GM12872 (cell line): ENCODE data around the gene CD74.

Source experiments
- TF ChIP-seq, protein P1 (sequence below): IDR thresholded peaks from 3 replicates; pipeline ENCODE4 v1.5.1; 2011; ENCODE audit warnings: low read depth, mild to moderate bottlenecking, low read length, moderate library complexity; ENCODE audit not compliant: insufficient read depth

Gene CD74

DNA sequence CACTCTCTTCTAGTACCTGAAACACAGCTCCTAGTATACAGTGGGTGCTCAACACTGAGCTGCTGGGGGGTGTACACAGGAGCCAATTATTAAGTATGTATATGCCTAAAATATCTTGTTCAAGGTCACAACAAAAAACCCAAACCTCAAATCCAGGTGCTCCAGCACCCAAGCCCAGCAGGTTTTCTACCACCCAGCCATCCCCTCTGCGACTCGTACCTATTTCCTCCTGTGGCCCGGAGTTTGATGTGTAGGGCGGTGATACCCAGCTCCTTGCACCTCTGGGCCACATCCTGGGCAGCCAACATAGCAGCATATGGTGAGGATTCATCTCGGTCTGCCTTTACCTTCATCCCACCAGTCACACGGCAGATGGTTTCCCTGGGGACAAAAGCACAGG, 33.9 kb upstream of the CD74 start:
- TF ChIP-seq, protein P1, sequence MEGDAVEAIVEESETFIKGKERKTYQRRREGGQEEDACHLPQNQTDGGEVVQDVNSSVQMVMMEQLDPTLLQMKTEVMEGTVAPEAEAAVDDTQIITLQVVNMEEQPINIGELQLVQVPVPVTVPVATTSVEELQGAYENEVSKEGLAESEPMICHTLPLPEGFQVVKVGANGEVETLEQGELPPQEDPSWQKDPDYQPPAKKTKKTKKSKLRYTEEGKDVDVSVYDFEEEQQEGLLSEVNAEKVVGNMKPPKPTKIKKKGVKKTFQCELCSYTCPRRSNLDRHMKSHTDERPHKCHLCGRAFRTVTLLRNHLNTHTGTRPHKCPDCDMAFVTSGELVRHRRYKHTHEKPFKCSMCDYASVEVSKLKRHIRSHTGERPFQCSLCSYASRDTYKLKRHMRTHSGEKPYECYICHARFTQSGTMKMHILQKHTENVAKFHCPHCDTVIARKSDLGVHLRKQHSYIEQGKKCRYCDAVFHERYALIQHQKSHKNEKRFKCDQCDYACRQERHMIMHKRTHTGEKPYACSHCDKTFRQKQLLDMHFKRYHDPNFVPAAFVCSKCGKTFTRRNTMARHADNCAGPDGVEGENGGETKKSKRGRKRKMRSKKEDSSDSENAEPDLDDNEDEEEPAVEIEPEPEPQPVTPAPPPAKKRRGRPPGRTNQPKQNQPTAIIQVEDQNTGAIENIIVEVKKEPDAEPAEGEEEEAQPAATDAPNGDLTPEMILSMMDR: no peak

DNA sequence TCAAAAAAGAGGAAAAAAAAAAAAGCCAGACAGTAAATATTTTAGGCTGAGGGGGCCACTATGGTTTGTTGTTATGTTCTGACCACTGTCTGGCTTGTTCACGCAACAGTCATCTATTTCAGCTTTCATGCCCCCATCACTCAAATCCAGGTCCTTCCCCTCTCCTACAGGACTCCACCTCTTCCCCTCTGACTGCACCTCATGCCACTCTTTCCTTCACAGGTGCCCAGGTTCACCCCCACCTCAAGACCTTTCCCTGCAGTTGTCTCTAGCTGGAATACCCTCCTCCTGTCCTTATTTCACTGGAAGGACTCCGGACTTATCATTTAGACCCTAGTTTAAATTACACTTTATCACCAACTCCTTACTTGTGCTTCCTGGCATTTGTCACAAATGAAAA, 33.4 kb upstream of the CD74 start:
- TF ChIP-seq, protein P1: no peak

DNA sequence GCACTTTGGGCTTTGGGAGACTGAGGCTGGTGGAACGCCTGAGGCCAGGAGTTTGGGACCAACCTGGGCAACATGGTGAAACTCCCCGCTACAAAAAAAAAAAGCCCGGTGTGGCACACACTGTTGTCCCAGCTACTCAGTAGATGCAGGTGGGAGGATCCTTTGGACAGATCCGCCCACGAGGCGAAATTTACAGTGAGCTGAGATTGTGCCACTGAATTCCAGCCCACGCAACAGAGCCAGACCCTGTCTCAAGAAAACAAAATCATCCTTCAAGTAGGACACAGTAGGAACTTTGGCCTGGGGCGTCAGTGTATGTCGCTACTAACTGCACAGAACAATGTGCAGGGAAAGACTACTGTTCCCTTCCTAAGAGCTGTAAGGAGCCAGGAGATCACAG, 32.1 kb upstream of the CD74 start:
- TF ChIP-seq, protein P1: no peak

DNA sequence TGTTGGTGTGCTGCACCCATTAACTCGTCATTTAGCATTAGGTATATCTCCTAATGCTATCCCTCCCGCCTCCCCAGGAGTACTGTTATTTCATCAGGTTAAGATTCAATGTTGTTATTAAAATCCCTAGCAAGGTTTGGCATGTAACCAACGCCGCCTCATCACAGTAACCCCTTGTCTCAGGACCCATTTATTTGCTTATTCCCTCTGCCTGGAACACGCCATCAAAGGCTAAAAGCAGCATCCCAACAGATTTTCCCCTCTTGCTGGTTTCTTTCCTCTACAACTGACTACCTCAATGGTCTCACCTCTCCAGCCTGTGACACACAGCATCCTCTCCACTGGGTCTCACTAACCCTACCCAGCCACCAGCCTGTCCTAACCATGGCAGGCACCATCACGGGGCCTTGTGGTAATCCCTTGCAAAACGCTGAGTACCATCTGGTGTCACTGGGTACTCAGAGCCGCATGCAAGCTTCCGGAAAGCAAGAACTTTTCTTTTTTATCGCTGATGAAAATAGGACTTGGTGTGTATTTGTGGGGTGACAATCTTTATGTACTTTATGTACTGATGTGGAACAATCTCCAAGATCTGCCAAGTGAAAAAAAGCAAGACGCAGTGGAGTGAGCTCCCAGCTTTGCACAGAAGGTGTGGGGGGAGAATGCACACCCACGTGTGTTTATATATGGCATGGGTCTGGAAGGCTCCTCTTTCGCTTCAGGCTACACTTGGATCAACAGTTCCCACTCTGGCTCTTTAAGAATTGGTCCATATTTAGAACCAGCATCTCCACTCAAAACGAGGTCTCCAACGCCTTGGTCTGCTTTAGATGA, 30.7 kb upstream of the CD74 start:
- TF ChIP-seq, protein P1: no peak

DNA sequence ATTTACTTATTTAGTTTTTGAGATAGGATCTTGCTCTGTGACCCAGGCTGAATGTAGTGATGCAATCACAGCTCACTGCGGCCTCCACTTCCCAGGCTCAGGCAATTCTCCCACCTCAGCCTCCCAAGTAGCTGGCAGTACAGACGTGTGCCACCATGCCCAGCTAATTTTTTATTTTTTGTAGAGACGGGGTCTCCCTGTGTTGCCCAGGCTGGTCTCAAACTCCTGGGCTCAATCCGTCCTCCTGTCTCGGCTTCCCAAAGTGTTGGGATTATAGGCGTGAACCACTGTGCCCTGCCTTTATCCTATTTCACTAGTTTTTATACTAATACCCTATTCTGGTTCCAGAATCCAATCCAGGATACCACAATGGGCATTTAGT, 30.0 kb upstream of the CD74 start:
- TF ChIP-seq, protein P1: no peak

DNA sequence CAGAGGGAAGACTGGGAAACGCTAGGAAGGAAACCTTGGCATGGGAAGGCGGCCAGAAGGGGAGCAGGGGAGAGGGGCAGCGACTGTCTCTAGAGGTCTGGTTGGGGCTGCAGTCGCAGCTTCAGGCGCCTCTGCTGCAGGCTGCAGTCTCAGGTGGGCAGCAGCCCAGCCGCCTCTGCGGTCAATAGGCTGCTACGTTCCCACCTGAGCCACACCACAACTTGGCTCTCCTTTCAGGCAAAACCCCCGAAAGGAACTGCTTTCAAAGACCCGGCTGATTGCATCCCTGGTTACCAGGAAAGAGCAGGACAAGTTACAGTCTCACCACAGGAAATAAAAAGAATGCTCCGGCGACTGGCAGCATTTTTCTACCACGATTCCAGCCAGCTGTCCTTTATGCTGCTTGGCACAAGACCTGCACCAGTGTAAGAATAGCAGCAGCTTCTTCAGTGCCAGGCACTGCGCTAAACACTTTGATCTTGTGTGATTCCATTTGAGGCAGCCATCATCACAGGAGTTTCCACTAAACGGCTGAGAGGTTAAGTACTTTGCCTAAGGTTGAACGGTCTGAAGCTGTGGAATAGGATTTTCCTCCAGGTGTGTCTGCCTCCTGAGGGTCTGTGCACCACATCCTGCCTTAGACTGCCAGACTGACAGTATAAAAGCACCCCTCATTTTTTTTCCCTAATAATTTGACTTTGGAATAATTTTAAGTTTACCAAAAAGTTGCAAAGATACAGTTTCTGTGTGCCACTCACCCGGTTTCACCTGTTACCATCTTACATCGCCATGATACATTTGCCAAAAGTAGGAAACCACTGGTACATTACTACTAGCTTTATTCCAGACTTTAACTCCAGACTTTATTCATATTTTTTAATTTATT, 29.3 kb upstream of the CD74 start:
- TF ChIP-seq, protein P1: no peak

DNA sequence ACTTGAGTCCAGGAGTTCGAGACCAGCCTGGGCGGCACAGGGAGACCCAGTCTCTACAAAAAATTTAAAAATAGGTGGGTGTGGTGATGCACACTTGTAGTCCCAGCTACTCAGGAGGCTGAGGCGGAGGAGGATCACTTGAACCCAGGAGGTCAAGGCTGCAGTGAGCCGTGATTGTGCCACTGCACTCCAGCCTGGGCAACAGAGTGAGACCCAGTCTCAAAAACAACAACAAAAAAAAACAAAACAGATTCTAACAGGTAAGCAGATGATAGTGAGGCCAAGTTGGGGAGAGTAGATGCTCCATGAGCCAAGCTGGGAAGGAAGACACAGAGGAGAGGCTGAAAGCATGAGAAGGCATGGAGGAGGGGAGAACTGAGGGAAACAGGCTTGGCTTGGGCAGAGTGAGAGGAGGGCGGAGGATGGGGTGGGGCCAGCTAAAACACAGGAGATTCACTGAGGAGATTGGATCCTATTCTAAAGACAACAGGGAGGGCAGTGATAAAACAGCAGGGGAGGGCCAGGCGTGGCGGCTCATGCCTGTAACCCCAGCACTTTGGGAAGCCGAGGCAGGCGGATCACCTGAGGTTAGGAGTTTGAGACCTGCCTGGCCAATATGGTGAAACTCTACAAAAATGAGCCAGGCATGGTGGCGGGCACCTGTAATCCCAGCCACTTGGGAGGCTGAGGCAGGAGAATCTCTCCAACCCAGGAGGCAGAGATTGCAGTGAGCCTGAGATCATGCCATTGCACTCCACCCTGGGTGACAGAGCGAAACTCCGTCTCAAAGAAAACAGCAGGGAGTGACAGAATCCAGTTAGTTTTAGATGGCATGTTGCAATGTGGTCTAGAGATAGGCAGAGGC, 28.5 kb upstream of the CD74 start:
- TF ChIP-seq, protein P1: no peak
